CD4-positive, alpha-beta T cell treated with Interleukin-12 subunit alpha and Interleukin-12 subunit beta, for 1 hour (primary cell): Measurements from ENCODE around the gene DIS3L2.
"Not testable (repeated sequence)": the region's sequence is repeated elsewhere in the genome, so short reads cannot be mapped to it uniquely, and the experiment has no call there.

Experiments
- DNase-seq: peaks from one replicate; pipeline ENCODE4 v3.0.0-alpha.2; 2020

Gene DIS3L2

GRCh38 chr2:232336981-232337720 lies 375.6 kb downstream of the DIS3L2 start:
- DNase-seq, result no peak

- not testable (repeated sequence) for DNase-seq
Measured at GRCh38 chr2:232338094-232338758, 376.7 kb downstream of the DIS3L2 start.

DNA sequence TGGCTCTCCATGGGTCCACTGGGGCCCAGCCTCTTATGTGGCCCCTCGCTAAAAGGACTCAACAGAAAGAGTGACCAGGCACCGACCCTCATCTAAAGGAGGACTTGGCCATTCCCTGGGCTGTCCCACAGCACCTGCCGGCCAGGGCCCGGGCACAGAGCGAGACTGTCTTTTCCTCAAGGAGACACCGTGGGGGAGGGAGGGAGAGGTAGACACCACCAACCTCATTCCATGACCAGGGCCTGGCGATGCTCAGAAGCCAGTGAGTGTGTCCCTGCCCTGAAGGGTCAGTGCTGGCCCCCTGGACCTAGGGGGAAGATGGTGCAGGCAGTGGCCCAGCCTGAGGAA lies 377.2 kb downstream of the DIS3L2 start:
- DNase-seq, result no peak

DNA sequence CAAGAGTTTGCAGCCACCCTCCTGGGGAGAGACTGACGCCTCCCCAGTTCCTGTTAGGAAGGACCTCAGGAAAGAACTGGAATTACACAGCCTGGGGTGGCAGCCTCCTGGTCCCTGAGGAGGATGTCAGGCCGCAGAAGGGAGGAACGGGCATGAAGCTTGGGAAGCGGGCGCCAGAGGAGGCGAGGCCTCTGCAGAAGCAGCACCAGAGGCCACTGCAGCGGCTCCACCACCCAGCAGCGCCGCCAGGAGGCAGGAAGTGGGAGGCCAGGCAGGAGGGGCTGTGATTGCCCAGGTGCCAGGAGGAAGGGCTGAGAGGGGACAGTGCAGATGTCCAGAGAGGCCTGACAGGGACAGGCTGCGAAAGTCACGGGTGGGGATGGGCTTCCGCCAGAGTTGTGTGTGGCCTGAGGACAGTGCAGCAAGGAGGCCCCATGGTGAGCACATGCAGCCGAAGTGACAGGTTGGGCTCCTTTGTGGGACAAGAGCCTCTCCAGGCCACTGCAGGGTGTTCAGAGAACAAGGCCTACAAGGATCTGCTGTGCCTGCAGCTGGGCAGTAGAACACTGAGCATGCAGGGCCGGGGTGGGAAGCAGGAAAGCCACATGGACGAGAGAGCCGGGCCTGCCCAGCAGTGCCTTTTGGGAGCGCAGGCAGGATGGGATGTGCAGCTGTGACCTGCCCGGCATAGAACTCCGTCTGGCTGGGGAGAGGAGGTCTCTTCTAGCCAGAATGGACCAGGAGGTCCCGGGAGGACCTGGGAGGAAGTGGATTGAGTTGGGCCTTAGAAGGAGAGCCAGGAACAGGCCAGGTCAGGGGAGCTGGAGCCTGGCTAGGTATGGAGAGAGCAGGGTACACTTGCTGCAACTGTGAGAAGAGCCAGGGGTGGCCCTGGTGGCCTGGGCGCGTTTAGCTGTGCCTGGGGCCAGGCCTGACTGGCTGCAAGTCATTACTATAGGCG lies 377.9 kb downstream of the DIS3L2 start:
- DNase-seq, result no peak

DNA sequence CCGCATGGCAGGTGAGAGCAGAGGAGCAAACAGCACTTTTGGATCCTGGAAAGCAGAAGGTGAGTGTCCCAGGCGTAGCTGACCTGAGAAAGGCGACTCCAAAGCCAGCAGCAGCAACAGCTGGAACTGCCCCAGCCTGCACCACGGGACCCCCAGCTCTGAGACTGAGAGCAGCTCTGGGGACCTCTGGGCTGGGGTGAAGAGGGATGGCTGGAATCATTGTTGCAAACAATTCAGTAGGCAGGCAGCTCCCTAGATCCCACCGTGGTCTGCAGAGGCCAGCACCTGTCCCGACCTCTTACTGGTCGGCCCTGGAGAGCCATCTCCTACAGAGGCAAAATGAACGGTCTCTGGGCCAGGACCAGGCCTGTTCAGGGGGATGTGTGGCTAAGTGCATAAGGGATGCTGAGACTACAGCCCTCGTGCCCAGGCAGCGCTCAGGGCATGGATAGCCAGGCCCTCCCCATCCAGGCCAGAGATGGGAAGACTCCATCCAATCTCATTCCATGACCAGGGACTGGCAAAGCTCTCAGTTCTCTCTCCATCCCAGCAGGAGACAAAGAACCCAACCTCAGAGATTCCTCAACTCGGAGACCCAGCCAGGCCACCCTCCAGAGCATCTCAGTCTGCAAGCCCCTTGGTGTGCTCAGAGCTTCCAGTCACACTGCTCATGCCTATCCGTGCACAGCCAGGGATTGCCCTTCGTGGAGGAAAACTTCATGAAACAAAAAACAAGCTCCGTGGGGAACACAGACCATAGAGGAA lies 378.8 kb downstream of the DIS3L2 start:
- DNase-seq, result no peak

DNA sequence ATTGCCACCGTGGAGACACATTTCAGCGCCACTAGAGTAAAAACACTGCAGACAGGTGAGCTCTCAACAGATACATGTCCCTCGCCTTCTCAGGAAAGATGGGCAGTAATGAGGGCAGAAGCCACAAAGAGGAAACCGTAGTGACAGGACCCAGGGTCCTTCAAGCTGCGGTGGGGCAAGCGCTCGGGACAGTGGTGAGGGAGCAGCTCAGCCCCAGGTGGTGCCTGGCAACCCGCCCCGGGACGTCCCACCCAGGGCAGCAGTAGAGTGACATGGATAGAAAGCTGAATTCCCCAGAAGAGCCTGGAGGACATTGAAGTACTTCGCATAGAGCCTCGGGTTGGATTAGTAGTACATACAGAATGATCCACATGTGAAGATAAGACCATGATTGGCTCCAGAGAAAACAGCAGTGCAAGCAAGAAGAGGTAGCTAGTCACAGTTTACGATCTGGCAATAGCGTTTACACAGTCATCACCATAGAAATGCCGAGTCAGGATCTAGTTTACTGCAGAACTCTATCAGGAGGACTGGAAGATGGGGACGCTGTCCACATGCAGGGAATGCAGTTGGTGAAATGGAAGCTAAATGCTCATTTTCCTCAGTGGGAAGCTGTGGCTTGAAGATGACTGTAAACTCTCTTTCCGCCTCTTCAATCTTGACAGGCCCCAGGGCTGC lies 379.7 kb downstream of the DIS3L2 start:
- no peak for DNase-seq

GRCh38 chr2:232341739-232342126 lies 380.2 kb downstream of the DIS3L2 start:
- DNase-seq, result no peak

GRCh38 chr2:232342635-232343565 lies 381.4 kb downstream of the DIS3L2 start:
- DNase-seq, result no peak

GRCh38 chr2:232343821-232344220 lies 382.3 kb downstream of the DIS3L2 start:
- DNase-seq, result no peak

DNA sequence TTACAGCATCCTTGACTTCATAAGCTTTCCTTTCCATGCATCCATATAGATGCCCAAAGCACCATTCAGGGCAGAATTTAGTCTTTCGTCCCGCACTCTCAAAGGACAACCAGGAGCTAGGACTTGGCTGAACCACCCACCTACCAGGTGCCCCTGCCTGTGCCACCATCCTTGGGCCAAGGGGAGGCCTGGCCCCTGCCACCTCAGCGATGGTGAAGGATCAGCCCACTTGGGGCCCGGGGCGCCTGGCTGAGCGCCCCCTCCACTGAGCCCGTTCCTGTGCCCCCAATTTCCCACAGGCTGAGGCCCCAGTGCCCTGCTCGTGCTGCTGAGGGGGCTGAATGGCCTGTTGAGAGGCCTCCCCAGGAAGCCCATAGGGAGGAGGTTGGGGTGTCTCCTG lies 383.7 kb downstream of the DIS3L2 start:
- no peak for DNase-seq

DNA sequence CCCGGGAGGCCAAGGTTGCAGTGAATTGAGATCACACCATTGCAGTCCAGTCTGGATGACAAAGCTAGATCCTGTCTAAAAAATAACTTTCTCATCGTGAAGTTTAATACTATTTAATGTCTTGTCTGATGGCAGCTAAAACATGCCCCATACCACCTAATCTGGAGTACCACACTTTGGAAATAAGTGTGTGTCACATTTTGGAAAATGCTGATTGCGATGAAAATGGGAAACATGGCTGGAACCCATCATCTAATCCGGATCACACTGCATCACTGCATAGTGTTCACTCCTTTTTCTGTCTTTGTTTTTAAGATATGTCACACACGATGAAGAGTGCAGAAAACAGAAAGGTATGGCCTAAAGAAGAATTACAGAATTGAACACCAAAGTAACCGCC lies 385.9 kb downstream of the DIS3L2 start:
- DNase-seq, result no peak

GRCh38 chr2:232348936-232349335 lies 387.4 kb downstream of the DIS3L2 start:
- DNase-seq, result no peak

- no peak for DNase-seq
Measured at GRCh38 chr2:232349546-232349945, 388.0 kb downstream of the DIS3L2 start.

- no peak for DNase-seq
Measured at GRCh38 chr2:232349946-232350635, 388.6 kb downstream of the DIS3L2 start.

DNA sequence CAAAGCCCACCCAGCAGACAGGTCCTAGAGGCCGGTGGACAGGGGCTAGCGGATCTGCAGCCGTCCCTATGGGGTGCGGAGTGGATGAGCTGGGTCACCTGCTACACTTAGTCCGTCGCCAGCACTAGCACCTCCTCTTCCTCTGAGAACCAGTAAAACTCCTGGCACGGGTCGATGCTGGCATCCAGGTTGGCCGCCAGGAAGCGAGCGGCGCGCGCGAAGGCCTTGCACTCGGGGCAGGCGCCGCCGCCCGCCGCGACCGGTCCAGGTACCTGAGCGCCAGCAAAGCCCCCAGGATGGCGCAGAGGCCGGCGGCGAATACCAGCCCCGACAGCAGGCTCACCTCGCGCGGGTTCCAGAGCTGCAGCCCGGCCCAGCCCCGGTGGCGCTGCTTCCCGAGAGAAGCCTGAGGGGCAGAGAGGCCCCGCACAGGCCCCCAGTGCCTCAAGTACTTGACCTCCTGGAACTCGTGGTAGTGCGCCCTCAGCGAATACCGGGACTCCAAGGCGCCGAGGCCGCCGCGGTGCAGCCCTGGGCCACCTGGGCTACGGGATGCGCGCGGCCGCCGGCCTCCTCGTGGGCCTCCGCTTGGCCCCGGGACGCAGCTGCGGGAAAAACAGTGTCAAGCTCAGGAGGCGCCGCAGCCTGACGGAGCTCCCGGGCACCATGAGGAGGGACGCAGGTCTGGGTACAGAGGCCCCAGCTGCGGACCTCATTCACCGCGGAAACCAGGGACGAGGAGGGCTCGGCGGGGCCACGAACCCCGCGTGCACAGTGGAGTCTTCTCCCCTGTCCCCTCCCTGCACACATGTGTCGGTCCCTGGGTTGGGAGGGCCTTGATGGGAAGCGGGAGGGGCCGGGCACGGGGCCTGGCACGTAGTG lies 389.5 kb downstream of the DIS3L2 start:
- DNase-seq, result no peak

GRCh38 chr2:232351686-232352510 lies 390.4 kb downstream of the DIS3L2 start:
- no peak for DNase-seq

DNA sequence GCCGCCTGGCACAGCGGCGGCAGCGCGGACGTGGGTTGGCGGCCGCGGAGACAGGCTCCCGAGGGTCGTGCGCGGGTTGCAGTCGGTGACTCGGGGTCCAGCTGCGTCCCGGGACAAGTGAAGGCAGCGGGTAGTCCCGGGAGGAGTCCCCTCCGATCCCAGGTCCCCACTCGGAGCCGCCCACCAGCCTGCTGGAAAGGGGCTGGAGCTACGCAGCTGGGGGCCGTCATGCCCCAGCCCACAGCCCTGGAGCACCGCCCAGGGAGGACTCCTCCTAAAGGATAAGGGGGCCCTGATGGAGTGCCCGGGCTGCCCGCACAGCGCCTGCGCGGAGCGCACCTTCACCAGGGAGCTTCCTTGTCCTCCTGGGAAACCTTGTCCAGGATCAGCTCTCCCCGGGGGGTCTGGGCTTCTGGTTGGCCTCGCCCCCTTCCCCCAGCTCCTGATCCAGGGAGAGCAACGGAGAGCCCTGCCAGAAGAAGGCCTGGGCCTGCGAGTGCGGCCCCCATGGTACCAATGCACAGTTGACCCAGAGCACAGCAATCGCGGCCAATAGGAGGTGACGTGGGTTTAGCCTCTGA lies 391.1 kb downstream of the DIS3L2 start:
- no peak for DNase-seq

GRCh38 chr2:232353096-232353495 lies 391.6 kb downstream of the DIS3L2 start:
- DNase-seq, result no peak
